Testis (tissue), 3 donors: Measurements from ENCODE around the gene ASTL. TPM values are rescaled to one million over a fixed set of nuclear protein-coding genes. Genes with fewer than 3 reads are reported as not detected.

Source experiments
- DNase-seq: peaks from one replicate; pipeline ENCODE4 v3.0.0-alpha.2; 2019
- H3K27ac ChIP-seq, 2 donors: fragments of 200-600 bp; sonication (generic); one replicate each; pipeline ENCODE4 v1.5.1; 2019
- H3K27me3 ChIP-seq: fragments of 200-600 bp; sonication (generic); one replicate; pipeline ENCODE4 v1.5.1; 2019
- H3K36me3 ChIP-seq: fragments of 200-600 bp; sonication (generic); one replicate; pipeline ENCODE4 v1.5.1; 2017; ENCODE audit warnings: low read depth; ENCODE audit errors: missing control alignments
- H3K4me1 ChIP-seq: fragments of 200-600 bp; sonication (generic); one replicate; pipeline ENCODE4 v1.5.1; 2019
- H3K4me3 ChIP-seq, 2 donors: fragments of 200-600 bp; sonication (generic); one replicate each; pipeline ENCODE4 v1.5.1; 2017 to 2019
- H3K9me3 ChIP-seq: fragments of 200-600 bp; sonication (generic); one replicate; pipeline ENCODE4 v1.5.1; 2017
- CTCF ChIP-seq, 3 experiments: fragments of 450-650 bp in 2 of 3; fragments of 200-600 bp in 1 of 3; sonication (generic) in 1 of 3; IDR thresholded peaks; one replicate each; pipeline ENCODE4 v1.5.1; 2016 to 2019; ENCODE audit warnings: antibody characterized with exemption in 3 of 3, mild to moderate bottlenecking in 2 of 3, moderate library complexity in 1 of 3
- POLR2A ChIP-seq: fragments of 450-650 bp; IDR thresholded peaks from one replicate; pipeline ENCODE4 v1.6.1; 2017; ENCODE audit warnings: antibody characterized with exemption, mild to moderate bottlenecking, moderate library complexity
- WGBS, 2 donors: methylation state at CpG; one replicate each; pipeline ENCODE4 v1.1.5; 2018; 5-methylcytosine and 5-hydroxymethylcytosine counted together
- intact Hi-C: fragments of 100-400 bp; cut with DNase I; formaldehyde crosslinking; loops from one replicate; pipeline ENCODE4 v1.15.1; 2023; ENCODE audit warnings: low total_unique reads
- polyA plus RNA-seq: library from polyadenylated mRNA; stranded (reverse); fragments of 350-450 nt; fragmentation: Illumina TruSeq; extraction: RNeasy Lipid Tissue Mini Kit (QIAGEN cat#74804); gene quantifications from one replicate; pipeline ENCODE4 v1.2.3, GENCODE V29; 2014; ENCODE audit warnings: low read depth, low replicate concordance; ENCODE audit not compliant: insufficient read depth
- total RNA-seq, 2 donors: library from RNA; depleted of rRNA; stranded (reverse); fragments of >200 nt; gene quantifications; one replicate each; pipeline ENCODE4 v1.2.3, GENCODE V29; 2016

ASTL gene
- total and polyA plus RNA-seq, 3 donors from 2014 or later, result 0.58 to 1.6 (median 0.87) TPM

- no peak for TF ChIP-seq POLR2A
- no peak for TF ChIP-seq CTCF (IDR thresholded peaks at IDR 0.05)
- H3K9me3 ChIP-seq, result no peaks in the 10 kb centered on the region
- no peaks in the 10 kb centered on the region for H3K36me3 ChIP-seq
- intact Hi-C loops, result no loop called here
- no peak overlapping the region for H3K4me3 ChIP-seq
- no peak for DNase-seq
- H3K27me3 ChIP-seq, result no peaks in the 10 kb centered on the region
- H3K27ac ChIP-seq, result no peak overlapping the region
- WGBS, 2 donors, result 93 to 95% methylated on average over 3 to 7 of the region's 7 CpGs
- H3K4me1 ChIP-seq, result peaks cover 6% of the 10 kb centered on the region
Measured at GRCh38 chr2:96153291-96153713, 15.0 kb upstream of the ASTL start.

- DNase-seq, result no peak
- 73 to 89% methylated on average over 12 to 13 of the region's 13 CpGs for WGBS, 2 donors
Measured at GRCh38 chr2:96152304-96153161, 14.2 kb upstream of the ASTL start.

GRCh38 chr2:96151595-96152303, 13.4 kb upstream of the ASTL start:
- intact Hi-C loops, result no loop called here
- 86 to 87% methylated on average over 9 of the region's 9 CpGs for whole genome bisulfite sequencing, 2 donors
- H3K27ac ChIP-seq, result no peak overlapping the region

More at GRCh38 chr2:96152304-96153161, 14.2 kb upstream of the ASTL start:
- peaks cover 7% of the 10 kb centered on the region for H3K4me1 ChIP-seq
- H3K9me3 ChIP-seq, result no peaks in the 10 kb centered on the region
- TF ChIP-seq CTCF (IDR thresholded peaks at IDR 0.05), result no peak
- TF ChIP-seq POLR2A, result no peak
- H3K27me3 ChIP-seq, result no peaks in the 10 kb centered on the region
- no peak overlapping the region for H3K27ac ChIP-seq
- no peaks in the 10 kb centered on the region for H3K36me3 ChIP-seq
- intact Hi-C loops, result no loop called here
- no peak overlapping the region for H3K4me3 ChIP-seq

GRCh38 chr2:96150791-96151594, 12.7 kb upstream of the ASTL start:
- no peaks in the 10 kb centered on the region for H3K9me3 ChIP-seq
- TF ChIP-seq CTCF (IDR thresholded peaks at IDR 0.05) (no peak), POLR2A (no peak)
- no peak for DNase-seq
- H3K4me1 ChIP-seq, result peaks cover 22% of the 10 kb centered on the region
- no peak overlapping the region for H3K27ac ChIP-seq
- H3K36me3 ChIP-seq, result no peaks in the 10 kb centered on the region
- WGBS, 2 donors, result 89 to 95% methylated on average over 13 to 14 of the region's 14 CpGs
- H3K4me3 ChIP-seq, result no peak overlapping the region
- no peaks in the 10 kb centered on the region for H3K27me3 ChIP-seq
- intact Hi-C loops, result no loop called here

More at GRCh38 chr2:96151595-96152303, 13.4 kb upstream of the ASTL start:
- no peak for DNase-seq
- H3K9me3 ChIP-seq, result no peaks in the 10 kb centered on the region
- no peaks in the 10 kb centered on the region for H3K27me3 ChIP-seq
- peaks cover 15% of the 10 kb centered on the region for H3K4me1 ChIP-seq
- no peaks in the 10 kb centered on the region for H3K36me3 ChIP-seq
- TF ChIP-seq CTCF (IDR thresholded peaks at IDR 0.05) (no peak), POLR2A (no peak)
- no peak overlapping the region for H3K4me3 ChIP-seq
